Measurements from ENCODE around the gene CD226.

The CD226 gene

GRCh38 chr18:69876490-69876889 is 71.2 kb downstream of the CD226 start:
- Histone ChIP-seq H3K9me3 (ENCODE audit: insufficient read depth, low read length, severe bottlenecking) (no peaks in the 10 kb centered on the region), H3K4me3 (ENCODE audit: low read depth in 1 of 2, low read length in 2 of 2) (no peak overlapping the region), H3K79me2 (ENCODE audit: insufficient read depth, low read length) (no peaks in the 10 kb centered on the region), H3K4me1 (ENCODE audit: insufficient read depth, low read length) (no peaks in the 10 kb centered on the region), H3K4me2 (ENCODE audit: insufficient read depth, low read length) (no peak overlapping the region), H3K27me3 (ENCODE audit: insufficient read depth, low read length, poor library complexity) (no peaks in the 10 kb centered on the region), H3K36me3 (ENCODE audit: insufficient read depth, low read length) (no peaks in the 10 kb centered on the region), H4K20me1 (ENCODE audit: insufficient read depth, low read length) (no peaks in the 10 kb centered on the region), H2AFZ (ENCODE audit: low read depth, low read length) (no peak overlapping the region), H3K27ac (ENCODE audit: low read length) (no peak overlapping the region), H3K9ac (ENCODE audit: low read depth, low read length) (no peak overlapping the region)
- TF ChIP-seq EZH2 (IDR thresholded peaks at IDR 0.05; ENCODE audit: borderline replicate concordance, low read depth, low read length, severe bottlenecking): no peak
- TF ChIP-seq, protein P1, sequence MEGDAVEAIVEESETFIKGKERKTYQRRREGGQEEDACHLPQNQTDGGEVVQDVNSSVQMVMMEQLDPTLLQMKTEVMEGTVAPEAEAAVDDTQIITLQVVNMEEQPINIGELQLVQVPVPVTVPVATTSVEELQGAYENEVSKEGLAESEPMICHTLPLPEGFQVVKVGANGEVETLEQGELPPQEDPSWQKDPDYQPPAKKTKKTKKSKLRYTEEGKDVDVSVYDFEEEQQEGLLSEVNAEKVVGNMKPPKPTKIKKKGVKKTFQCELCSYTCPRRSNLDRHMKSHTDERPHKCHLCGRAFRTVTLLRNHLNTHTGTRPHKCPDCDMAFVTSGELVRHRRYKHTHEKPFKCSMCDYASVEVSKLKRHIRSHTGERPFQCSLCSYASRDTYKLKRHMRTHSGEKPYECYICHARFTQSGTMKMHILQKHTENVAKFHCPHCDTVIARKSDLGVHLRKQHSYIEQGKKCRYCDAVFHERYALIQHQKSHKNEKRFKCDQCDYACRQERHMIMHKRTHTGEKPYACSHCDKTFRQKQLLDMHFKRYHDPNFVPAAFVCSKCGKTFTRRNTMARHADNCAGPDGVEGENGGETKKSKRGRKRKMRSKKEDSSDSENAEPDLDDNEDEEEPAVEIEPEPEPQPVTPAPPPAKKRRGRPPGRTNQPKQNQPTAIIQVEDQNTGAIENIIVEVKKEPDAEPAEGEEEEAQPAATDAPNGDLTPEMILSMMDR (IDR thresholded peaks at IDR 0.05; ENCODE audit: borderline replicate concordance, extremely low read depth, low read length, poor library complexity, severe bottlenecking): no peak
- DNase-seq (no peak), ATAC-seq (ENCODE audit: insufficient read depth, low read depth) (no peak)

- Histone ChIP-seq H3K79me2 (ENCODE audit: insufficient read depth, low read length) (no peaks in the 10 kb centered on the region), H3K4me3 (ENCODE audit: low read depth in 1 of 2, low read length in 2 of 2) (no peak overlapping the region), H3K9me3 (ENCODE audit: insufficient read depth, low read length, severe bottlenecking) (no peaks in the 10 kb centered on the region), H3K27ac (ENCODE audit: low read length) (no peak overlapping the region), H3K27me3 (ENCODE audit: insufficient read depth, low read length, poor library complexity) (no peaks in the 10 kb centered on the region), H4K20me1 (ENCODE audit: insufficient read depth, low read length) (no peaks in the 10 kb centered on the region), H3K9ac (ENCODE audit: low read depth, low read length) (no peak overlapping the region), H3K4me2 (ENCODE audit: insufficient read depth, low read length) (no peak overlapping the region), H3K36me3 (ENCODE audit: insufficient read depth, low read length) (no peaks in the 10 kb centered on the region), H2AFZ (ENCODE audit: low read depth, low read length) (no peak overlapping the region), H3K4me1 (ENCODE audit: insufficient read depth, low read length) (no peaks in the 10 kb centered on the region)
- TF ChIP-seq, protein P1 (IDR thresholded peaks at IDR 0.05; ENCODE audit: borderline replicate concordance, extremely low read depth, low read length, poor library complexity, severe bottlenecking): no peak
- TF ChIP-seq EZH2 (IDR thresholded peaks at IDR 0.05; ENCODE audit: borderline replicate concordance, low read depth, low read length, severe bottlenecking): no peak
- no peak for ATAC-seq (ENCODE audit: insufficient read depth, low read depth)
- no peak for DNase-seq
These were observed 73.6 kb downstream of the CD226 start for GRCh38 chr18:69874058-69874457.

- no peaks in the 10 kb centered on the region for H3K36me3 ChIP-seq (ENCODE audit: insufficient read depth, low read length)
- no peak overlapping the region for H3K9ac ChIP-seq (ENCODE audit: low read depth, low read length)
- TF ChIP-seq EZH2 (IDR thresholded peaks at IDR 0.05; ENCODE audit: borderline replicate concordance, low read depth, low read length, severe bottlenecking): no peak
- TF ChIP-seq, protein P1 (IDR thresholded peaks at IDR 0.05; ENCODE audit: borderline replicate concordance, extremely low read depth, low read length, poor library complexity, severe bottlenecking): no peak
- H3K4me2 ChIP-seq (ENCODE audit: insufficient read depth, low read length): no peak overlapping the region
- no peak overlapping the region for H3K27ac ChIP-seq (ENCODE audit: low read length)
- H3K9me3 ChIP-seq (ENCODE audit: insufficient read depth, low read length, severe bottlenecking): no peaks in the 10 kb centered on the region
- H4K20me1 ChIP-seq (ENCODE audit: insufficient read depth, low read length): no peaks in the 10 kb centered on the region
- no peaks in the 10 kb centered on the region for H3K27me3 ChIP-seq (ENCODE audit: insufficient read depth, low read length, poor library complexity)
- no peaks in the 10 kb centered on the region for H3K79me2 ChIP-seq (ENCODE audit: insufficient read depth, low read length)
- no peak overlapping the region for H3K4me3 ChIP-seq (ENCODE audit: low read depth in 1 of 2, low read length in 2 of 2)
- no peaks in the 10 kb centered on the region for H3K4me1 ChIP-seq (ENCODE audit: insufficient read depth, low read length)
- ATAC-seq (ENCODE audit: insufficient read depth, low read depth): no peak
- H2AFZ ChIP-seq (ENCODE audit: low read depth, low read length): no peak overlapping the region
- no peak for DNase-seq
These were observed 75.0 kb downstream of the CD226 start for GRCh38 chr18:69872661-69873060.

- ATAC-seq (ENCODE audit: insufficient read depth, low read depth) (no peak), DNase-seq (no peak)
- Histone ChIP-seq H3K4me3 (ENCODE audit: low read depth in 1 of 2, low read length in 2 of 2) (no peak overlapping the region), H3K27me3 (ENCODE audit: insufficient read depth, low read length, poor library complexity) (no peaks in the 10 kb centered on the region), H3K79me2 (ENCODE audit: insufficient read depth, low read length) (no peaks in the 10 kb centered on the region), H3K9me3 (ENCODE audit: insufficient read depth, low read length, severe bottlenecking) (no peaks in the 10 kb centered on the region), H3K27ac (ENCODE audit: low read length) (no peak overlapping the region), H3K36me3 (ENCODE audit: insufficient read depth, low read length) (no peaks in the 10 kb centered on the region), H3K4me2 (ENCODE audit: insufficient read depth, low read length) (no peak overlapping the region), H2AFZ (ENCODE audit: low read depth, low read length) (no peak overlapping the region), H3K9ac (ENCODE audit: low read depth, low read length) (no peak overlapping the region), H4K20me1 (ENCODE audit: insufficient read depth, low read length) (no peaks in the 10 kb centered on the region), H3K4me1 (ENCODE audit: insufficient read depth, low read length) (no peaks in the 10 kb centered on the region)
- no peak for TF ChIP-seq EZH2 (IDR thresholded peaks at IDR 0.05; ENCODE audit: borderline replicate concordance, low read depth, low read length, severe bottlenecking)
- TF ChIP-seq, protein P1 (IDR thresholded peaks at IDR 0.05; ENCODE audit: borderline replicate concordance, extremely low read depth, low read length, poor library complexity, severe bottlenecking): no peak
These were observed 76.3 kb downstream of the CD226 start for GRCh38 chr18:69871363-69871762.
